Progenitor cell of endocrine pancreas (in vitro differentiated cells): ENCODE results near the gene ABCA7. TPM values are rescaled to one million over a fixed set of nuclear protein-coding genes. Genes with fewer than 3 reads are reported as not detected.

Experiments used
- DNase-seq: peaks from one replicate; pipeline ENCODE4 v3.0.0; 2021; ENCODE audit warnings: low spot score; ENCODE audit not compliant: unreplicated experiment
- H3K27ac Mint-ChIP-seq: 2 replicates; pipeline ENCODE4 v1.8.0; 2021; ENCODE audit warnings: mild to moderate bottlenecking, moderate library complexity, mixed read lengths
- H3K27me3 Mint-ChIP-seq: 2 replicates; pipeline ENCODE4 v1.8.0; 2021; ENCODE audit warnings: mixed read lengths
- H3K36me3 Mint-ChIP-seq: 2 replicates; pipeline ENCODE4 v1.8.0; 2022; ENCODE audit warnings: mixed read lengths; ENCODE audit not compliant: insufficient read depth
- H3K4me1 Mint-ChIP-seq: 2 replicates; pipeline ENCODE4 v1.8.0; 2021; ENCODE audit warnings: low read depth, mixed read lengths
- H3K4me3 Mint-ChIP-seq: 2 replicates; pipeline ENCODE4 v1.8.0; 2021; ENCODE audit warnings: low read depth, mild to moderate bottlenecking, moderate library complexity, mixed read lengths
- H3K9me3 Mint-ChIP-seq: 2 replicates; pipeline ENCODE4 v1.8.0; 2021; ENCODE audit warnings: low read depth, mixed read lengths
- total RNA-seq: library from RNA; stranded (reverse); gene quantifications from 2 replicates; pipeline ENCODE4 v1.2.1, GENCODE V29; 2021
- TF ChIP-seq, protein P1 (sequence below): fragments of 200-600 bp; sonication (generic); IDR thresholded peaks from one replicate; pipeline ENCODE4 v1.5.0; 2021; ENCODE audit warnings: antibody characterized with exemption, mild to moderate bottlenecking; ENCODE audit not compliant: unreplicated experiment

ABCA7 gene
- total RNA-seq, 1 donor from 2014 or later = 57.3 TPM

DNA sequence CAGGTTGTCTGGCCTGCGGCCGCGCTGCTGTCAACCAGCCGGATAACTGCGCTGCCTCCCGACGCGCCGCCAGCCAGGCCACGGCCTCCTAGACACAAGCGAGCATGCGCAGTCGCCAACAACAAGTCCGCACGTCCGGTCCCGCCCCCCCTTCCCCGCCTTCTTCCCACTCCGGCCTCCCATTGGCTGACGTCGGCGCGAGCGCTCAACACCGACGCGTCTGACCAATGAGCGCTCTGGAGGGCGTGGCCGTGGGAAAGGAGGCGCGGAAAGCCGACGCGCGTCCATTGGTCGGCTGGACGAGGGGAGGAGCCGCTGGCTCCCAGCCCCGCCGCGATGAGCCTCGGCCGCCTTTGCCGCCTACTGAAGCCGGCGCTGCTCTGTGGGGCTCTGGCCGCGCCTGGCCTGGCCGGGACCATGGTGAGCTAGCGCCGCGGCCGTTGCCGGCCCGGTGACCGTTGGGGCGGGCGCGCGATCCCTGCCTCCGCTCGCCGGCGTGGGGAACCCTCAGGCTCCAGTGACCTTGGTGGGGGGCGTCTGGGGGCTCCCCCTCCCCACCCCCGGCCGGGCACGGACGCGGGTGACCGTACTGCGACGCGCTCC, 63.9 kb downstream of the ABCA7 start, which contains the start of gene GPX4:
Gene GPX4 (plus strand): TSS at position 287 of the 603 bp plus-strand sequence. CDS start 50 bp downstream, at position 337.
- TF ChIP-seq, protein P1, sequence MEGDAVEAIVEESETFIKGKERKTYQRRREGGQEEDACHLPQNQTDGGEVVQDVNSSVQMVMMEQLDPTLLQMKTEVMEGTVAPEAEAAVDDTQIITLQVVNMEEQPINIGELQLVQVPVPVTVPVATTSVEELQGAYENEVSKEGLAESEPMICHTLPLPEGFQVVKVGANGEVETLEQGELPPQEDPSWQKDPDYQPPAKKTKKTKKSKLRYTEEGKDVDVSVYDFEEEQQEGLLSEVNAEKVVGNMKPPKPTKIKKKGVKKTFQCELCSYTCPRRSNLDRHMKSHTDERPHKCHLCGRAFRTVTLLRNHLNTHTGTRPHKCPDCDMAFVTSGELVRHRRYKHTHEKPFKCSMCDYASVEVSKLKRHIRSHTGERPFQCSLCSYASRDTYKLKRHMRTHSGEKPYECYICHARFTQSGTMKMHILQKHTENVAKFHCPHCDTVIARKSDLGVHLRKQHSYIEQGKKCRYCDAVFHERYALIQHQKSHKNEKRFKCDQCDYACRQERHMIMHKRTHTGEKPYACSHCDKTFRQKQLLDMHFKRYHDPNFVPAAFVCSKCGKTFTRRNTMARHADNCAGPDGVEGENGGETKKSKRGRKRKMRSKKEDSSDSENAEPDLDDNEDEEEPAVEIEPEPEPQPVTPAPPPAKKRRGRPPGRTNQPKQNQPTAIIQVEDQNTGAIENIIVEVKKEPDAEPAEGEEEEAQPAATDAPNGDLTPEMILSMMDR = no peak
- Mint-ChIP-seq H3K27ac (peak within 1 kb of the TSS; percentile 94), H3K4me3 (peak within 1 kb of the TSS; percentile 76), H3K9me3 (no peaks in the 10 kb centered on the region), H3K4me1 (peaks cover 18% of the 10 kb centered on the region), H3K36me3 (no peaks in the 10 kb centered on the region), H3K27me3 (no peaks in the 10 kb centered on the region)
- DNase-seq = peak; percentile 95

DNA sequence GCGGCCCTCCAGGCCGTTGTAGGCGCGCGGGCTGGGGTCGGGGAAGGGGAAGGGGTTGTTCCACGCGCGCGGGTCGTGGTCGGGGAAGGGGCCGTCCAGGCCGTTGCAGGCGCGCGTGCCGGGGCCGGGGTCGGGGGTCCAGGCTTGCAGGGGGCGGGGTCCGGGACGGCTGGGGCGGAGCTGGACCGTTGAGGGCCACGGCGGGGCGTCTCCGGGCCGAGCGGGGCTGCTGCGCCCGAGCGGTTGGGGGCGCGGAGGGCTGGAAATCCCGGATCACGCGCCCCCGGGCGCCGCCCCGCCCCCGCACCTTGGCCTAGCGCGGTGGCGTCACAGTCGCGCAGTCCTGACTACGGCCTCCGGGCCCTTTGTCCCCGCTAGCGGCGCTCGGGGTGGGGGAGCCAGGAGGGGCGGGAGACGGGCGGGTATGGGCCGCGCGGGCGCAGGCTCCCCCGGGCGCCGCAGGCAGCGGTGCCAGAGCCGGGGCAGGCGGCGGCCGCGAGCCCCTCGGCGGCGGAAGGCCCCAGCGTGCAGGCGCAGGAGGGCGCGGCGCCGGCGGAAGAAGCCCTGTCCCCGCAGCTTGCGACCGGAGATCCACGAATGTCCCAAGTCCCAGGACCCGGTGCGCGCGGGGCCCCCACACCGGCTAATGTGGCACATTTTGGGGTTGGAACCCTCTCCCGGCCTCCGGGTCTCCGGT, 64.6 kb downstream of the ABCA7 start:
- H3K9me3 Mint-ChIP-seq = no peaks in the 10 kb centered on the region
- peaks cover 16% of the 10 kb centered on the region for H3K4me1 Mint-ChIP-seq
- H3K36me3 Mint-ChIP-seq = no peaks in the 10 kb centered on the region
- no peaks in the 10 kb centered on the region for H3K27me3 Mint-ChIP-seq
- TF ChIP-seq, protein P1 = peak; percentile 14
- peak; percentile 74 for DNase-seq
- H3K4me3 Mint-ChIP-seq = peak overlapping the region; percentile 76
- H3K27ac Mint-ChIP-seq = peak overlapping the region; percentile 80

DNA sequence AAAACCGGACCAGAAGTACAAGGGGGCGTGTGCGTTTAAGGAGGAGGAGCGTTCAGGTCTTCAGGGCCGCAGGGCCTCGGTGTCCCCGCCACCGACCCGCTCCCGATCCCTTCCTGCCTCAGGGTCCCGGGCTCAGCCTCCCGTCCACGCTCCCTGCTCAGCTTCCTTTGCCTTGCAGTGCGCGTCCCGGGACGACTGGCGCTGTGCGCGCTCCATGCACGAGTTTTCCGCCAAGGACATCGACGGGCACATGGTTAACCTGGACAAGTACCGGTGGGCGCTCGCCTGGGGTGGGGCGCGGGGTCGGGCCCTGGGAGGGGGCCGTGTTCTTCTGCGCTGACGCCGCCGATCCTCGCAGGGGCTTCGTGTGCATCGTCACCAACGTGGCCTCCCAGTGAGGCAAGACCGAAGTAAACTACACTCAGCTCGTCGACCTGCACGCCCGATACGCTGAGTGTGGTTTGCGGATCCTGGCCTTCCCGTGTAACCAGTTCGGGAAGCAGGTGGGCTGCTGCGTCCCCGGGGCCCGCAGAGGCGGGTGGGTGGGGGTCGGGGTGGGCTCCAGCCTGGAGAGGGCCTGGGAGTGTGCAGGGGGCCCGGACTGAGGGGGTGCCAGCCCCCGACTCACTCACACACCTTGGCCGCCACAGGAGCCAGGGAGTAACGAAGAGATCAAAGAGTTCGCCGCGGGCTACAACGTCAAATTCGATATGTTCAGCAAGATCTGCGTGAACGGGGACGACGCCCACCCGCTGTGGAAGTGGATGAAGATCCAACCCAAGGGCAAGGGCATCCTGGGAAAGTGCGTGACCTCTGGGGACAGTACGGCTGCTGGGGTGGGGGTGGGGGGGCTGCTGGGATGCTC, 65.3 kb downstream of the ABCA7 start:
- TF ChIP-seq, protein P1 = no peak
- Mint-ChIP-seq H3K4me1 (peaks cover 16% of the 10 kb centered on the region), H3K36me3 (no peaks in the 10 kb centered on the region), H3K27ac (peak overlapping the region; percentile 80), H3K4me3 (peak overlapping the region; percentile 76), H3K9me3 (no peaks in the 10 kb centered on the region), H3K27me3 (no peaks in the 10 kb centered on the region)
- DNase-seq = no peak

DNA sequence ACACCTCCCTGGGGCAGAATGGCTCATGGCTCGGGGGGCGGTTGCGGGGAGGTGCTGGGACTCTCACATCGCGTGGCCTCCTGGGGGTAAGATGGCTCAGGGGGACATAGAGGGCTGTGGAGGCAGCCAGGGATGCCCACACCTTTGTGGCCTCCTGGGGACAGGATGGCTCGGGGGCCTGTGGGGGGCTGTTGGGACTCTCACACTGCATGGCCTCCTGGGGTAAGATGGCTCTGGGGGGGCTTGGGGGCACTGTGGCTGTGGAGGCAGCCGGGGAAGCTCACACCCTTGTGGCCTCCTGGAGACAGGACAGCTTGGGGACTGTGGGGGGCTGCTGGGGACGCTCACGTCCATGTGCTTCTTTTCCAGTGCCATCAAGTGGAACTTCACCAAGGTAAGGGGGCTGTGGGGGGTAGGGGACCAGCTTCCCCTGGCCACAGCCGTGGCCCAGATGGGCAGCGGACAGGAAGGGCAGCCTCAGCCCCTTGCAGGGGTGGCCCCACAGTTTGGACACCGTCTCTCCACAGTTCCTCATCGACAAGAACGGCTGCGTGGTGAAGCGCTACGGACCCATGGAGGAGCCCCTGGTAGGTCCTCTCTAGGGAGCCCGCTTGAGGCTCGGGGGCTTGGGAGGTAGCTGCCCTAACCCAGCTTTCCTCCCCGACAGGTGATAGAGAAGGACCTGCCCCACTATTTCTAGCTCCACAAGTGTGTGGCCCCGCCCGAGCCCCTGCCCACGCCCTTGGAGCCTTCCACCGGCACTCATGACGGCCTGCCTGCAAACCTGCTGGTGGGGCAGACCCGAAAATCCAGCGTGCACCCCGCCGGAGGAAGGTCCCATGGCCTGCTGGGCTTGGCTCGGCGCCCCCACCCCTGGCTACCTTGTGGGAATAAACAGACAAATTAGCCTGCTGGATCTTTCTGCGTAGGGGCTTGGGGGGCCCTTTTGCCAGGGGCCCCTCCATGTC, 66.2 kb downstream of the ABCA7 start:
- Mint-ChIP-seq H3K36me3 (no peaks in the 10 kb centered on the region), H3K9me3 (no peaks in the 10 kb centered on the region), H3K27me3 (no peaks in the 10 kb centered on the region), H3K4me3 (peak overlapping the region; percentile 42), H3K4me1 (peaks cover 16% of the 10 kb centered on the region), H3K27ac (no peak overlapping the region)
- no peak for DNase-seq
- TF ChIP-seq, protein P1 = no peak
